Activated CD4-positive, alpha-beta T cell treated with anti-CD3 and anti-CD28 coated beads, Interleukin-2, amount 50 U/mL, for 4 hours (primary cell): ENCODE data around the gene FAM174C.

Experiments used
- DNase-seq, 2 experiments: peaks; one replicate each; pipeline ENCODE4 v3.0.0-alpha.2; 2020

The FAM174C gene

GRCh38 chr19:1263188-1263587, 12.1 kb upstream of the FAM174C start:
- no peak for DNase-seq

- no peak for DNase-seq
Observed at GRCh38 chr19:1264801-1265614, 10.3 kb upstream of the FAM174C start.

GRCh38 chr19:1265615-1266128, 9.7 kb upstream of the FAM174C start:
- no peak for DNase-seq

- DNase-seq: peak; percentile 62 to 68
Observed at GRCh38 chr19:1266129-1266915, 9.0 kb upstream of the FAM174C start.

DNA sequence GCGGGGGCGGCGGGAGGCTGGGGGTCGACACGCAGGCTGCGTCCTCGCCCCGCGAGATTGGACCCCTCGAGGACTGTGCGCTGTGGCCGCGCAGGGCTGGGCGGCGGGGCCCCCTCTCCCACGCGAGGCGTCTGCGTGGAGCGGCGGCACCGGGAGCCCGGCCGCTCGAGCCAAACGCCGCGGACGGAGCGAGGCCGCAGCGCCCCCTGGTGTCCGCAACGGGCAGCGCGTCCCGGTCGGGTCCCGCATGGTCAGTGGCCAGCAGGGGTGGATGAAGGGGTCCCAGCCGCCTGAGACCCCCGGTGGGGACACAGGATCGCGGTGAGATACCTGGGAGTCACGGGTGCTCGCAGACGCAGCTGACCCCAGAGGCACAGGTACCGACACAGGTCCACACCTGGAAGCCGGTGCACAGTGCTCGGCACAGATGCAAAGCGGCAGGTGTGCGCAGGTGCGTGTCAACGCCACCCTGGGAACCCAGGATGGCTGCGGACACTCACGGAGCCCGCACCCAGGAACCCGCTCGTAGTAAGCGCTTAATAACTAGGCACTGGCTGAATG, 8.3 kb upstream of the FAM174C start:
- peak in 1 of 2 experiments; percentile 49 for DNase-seq

GRCh38 chr19:1267477-1268225, 7.7 kb upstream of the FAM174C start:
- no peak for DNase-seq

- DNase-seq: no peak
Observed at GRCh38 chr19:1268226-1269064, 6.9 kb upstream of the FAM174C start.

GRCh38 chr19:1269065-1269477, 6.3 kb upstream of the FAM174C start, which contains the start of gene CIRBP:
CIRBP (plus strand) TSS chr19:1269332; CDS start chr19:1270934, 1,602 bp downstream.
- peak; percentile 99 for DNase-seq

DNA sequence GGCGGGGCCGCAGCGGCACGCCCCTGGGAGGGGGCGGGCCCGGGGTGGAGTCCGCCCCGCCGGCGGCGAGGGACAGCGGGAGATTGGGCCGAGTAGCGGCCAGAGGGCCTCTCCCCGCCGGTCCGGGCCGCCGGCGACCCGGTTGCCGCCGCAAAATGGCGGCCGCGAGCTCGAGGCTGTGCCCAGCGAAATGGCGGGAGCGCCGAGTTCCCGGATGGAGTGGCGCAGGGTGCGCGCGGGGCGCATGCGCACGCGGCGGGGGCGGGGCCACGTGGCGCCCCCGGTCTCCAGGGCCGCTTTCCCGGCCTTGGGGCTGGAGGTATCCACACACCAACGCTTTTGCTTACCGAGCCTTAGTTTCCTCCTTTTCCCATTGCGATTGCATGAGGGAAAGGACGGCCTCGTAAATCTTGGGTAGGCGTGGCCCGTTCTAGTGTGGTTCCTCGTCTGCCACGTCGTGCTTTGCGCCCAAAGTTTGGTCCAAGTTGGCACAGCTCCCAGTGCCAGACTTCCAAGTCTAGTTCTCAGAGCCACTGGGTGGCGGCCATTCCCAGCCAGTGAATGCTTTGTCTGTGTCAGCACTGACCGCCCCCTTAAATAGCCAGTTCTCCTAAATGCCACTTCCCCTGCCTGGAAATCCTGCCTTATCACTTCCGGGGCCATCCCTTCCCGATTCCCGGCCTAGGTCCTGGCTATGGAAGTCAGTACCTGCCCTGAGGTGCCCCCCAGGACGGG, 5.7 kb upstream of the FAM174C start:
- DNase-seq: peak; percentile 78 to 80

DNA sequence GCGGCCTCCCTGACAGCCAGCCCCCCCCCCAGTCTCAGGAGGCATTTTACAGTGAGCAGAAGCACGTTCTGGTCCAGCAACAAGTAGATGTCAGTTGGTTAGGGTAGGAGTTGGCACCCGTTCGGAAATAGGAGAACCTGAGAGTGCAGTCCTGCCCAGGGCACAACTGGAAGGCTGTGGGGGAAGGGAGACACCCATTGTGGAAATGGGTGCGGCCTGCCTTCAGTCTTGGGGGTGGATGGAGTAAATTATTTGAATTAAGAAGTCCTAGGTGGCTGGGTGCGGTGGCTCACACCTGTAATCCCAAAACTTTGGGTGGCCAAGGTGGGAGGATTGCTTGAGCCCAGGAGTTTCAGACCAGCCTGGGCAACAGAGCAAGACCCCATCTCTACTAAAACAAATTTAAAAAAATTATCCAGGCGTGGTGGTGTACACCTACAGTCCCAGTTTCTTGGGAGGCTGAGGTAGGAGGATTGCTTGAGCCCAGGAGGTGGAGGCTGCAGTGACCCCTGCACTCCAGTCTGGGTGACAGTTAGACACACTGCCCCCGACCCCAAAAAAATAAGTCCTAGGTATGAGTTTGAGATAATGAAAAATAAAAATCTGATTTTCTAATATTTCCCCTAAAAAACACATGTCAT, 5.0 kb upstream of the FAM174C start:
- no peak for DNase-seq

- no peak for DNase-seq
Observed at GRCh38 chr19:1270854-1271527, 4.3 kb upstream of the FAM174C start.

DNA sequence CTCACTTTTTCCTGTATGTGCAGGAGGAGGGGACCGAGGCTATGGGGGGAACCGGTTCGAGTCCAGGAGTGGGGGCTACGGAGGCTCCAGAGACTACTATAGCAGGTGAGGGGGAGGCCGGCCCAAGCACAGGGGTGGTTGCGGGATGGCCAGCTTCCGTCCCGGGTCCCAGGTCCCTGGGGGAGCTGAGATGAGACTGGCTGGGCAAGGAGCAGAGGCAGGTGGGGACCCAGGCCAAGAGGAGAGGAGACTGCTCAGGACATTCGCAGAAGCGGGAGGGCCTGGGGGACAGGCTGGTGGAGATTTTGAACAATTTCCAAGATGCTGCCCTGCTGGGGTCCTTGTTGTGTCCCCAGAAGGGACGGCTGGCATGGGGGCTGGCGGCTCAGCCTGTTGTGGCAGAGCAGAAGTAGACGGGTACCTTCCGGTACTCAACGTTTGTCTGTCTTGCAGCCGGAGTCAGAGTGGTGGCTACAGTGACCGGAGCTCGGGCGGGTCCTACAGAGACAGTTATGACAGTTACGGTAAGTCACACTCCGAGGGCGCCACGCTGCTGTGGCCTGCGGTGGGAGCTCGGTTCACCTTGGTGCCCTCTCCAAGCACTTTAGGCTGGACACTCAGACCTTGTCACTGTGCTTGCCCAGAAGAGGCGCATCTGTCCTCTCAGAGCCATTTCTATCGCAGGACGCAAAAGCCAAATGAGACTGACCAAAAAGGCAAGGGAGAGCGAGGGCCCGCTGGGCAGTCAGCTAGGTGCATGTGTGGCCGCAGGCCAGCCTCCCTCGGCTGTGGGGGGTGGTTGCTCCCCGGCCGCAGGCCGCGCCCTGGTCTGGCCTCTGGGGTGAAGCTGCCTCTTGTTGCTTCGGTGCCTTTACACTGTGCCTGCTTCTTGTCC, 3.6 kb upstream of the FAM174C start:
- DNase-seq: no peak

DNA sequence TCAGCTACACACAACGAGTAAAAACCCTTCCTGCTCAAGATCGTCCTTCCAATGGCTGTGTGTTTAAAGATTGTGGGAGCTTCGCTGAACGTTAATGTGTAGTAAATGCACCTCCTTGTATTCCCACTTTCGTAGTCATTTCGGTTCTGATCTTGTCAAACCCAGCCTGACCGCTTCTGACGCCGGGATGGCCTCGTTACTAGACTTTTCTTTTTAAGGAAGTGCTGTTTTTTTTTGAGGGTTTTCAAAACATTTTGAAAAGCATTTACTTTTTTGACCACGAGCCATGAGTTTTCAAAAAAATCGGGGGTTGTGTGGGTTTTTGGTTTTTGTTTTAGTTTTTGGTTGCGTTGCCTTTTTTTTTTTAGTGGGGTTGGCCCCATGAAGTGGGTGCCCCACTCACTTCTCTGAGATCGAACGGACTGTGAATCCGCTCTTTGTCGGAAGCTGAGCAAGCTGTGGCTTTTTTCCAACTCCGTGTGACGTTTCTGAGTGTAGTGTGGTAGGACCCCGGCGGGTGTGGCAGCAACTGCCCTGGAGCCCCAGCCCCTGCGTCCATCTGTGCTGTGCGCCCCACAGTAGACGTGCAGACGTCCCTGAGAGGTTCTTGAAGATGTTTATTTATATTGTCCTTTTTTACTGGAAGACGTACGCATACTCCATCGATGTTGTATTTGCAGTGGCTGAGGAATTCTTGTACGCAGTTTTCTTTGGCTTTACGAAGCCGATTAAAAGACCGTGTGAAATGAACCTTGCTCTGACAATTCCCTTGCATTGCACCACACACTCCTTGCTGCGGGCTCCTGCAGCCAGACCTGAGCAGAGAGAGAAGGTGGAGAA, 2.7 kb upstream of the FAM174C start:
- no peak for DNase-seq

DNA sequence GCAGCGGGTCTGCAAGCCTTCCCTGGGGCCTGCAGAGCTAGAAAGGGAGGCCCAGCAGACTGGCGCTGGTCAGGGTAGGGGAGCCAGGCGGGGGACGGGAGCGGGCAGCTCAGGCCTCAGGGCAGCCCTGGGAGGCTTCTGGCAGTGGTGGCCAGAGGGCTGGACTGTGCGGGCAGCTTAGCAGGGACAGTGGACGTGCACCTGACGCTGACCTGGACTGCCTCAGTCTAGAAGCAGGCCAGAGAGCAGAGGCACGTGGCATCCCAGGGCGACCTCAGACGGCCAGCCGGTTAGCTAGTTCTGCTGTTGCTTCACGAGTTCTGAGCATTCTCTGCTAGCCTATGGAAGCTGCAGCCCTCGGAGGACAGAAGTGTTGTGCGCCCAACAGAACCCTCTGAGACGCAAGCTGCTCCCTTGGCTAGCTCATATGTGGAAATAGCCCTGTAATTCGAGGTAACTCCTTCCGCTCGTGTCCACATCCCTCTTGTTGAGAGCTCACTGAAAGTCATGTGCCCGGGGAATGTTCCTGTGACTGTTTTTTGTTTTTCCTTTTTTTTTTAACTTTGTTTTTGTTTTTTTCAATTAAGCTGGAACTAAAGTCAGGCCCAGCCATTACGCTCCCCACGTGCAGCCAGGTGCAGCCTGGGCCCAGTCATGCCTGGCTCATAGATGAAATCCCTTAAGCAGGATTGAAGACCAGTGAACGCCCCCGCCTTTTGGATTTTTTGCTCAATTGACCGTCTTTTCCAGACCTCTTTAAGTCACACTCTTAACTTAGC, 1.9 kb upstream of the FAM174C start:
- DNase-seq: no peak

GRCh38 chr19:1274081-1274851, 1.1 kb upstream of the FAM174C start:
- DNase-seq: no peak

GRCh38 chr19:1274852-1275259, 474 bp upstream of the FAM174C start:
- DNase-seq: no peak
